Measurements from ENCODE around the gene SPRTN.

DNA sequence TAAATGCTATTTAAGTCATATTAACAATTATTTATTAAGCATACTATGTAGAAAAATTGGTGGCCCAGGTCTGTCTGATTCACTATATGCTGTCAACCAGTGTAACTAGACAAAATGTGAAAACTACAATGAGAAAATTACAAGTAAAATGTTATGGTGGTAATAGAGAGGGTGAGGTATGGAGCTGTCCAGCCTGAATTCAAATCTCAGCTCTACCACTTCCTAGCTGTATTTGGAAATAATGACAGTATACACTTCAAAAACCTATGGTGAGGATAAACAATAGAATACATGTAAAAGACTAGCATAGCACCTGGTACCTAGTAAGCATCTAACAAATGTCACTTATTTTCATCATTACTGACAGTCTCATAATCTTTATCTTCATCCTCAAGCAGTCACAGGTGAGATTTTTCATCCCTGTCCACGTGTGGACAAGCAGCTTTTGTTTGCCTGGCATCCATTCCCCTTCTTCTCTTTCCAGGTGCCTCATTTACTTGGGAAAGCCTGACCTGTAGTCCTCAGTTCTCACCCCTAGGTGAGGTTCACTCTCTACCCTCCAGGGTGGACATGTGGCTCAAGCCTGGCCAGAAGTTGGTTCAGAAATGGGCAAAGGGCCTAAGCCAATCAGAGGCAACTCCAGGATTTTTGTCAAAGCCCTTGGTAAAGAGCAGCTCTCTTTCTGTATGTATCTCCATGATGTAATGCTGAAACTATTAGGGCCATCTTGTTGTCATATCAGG, 54.5 kb downstream of the SPRTN start:
- TF ChIP-seq GATA3 (IDR thresholded peaks at IDR 0.05; ENCODE audit: low read depth, low read length) (no peak), GATA2 (IDR thresholded peaks at IDR 0.05; ENCODE audit: low read depth, low read length) (no peak)
